Duodenal mucosa (tissue), 2 donors: Measurements from ENCODE around the gene RRM1.

Experiments
- H3K27ac ChIP-seq: one replicate; pipeline ENCODE4 v1.7.0; 2013; ENCODE audit warnings: low read depth, low read length
- H3K27me3 ChIP-seq, 2 donors: one replicate each; pipeline ENCODE4 v1.7.0; 2013; ENCODE audit warnings: low read length in 2 of 2, control low read depth in 1 of 2; ENCODE audit not compliant: insufficient read depth in 2 of 2, control insufficient read depth in 1 of 2
- H3K36me3 ChIP-seq, 2 donors: one replicate each; pipeline ENCODE4 v1.7.0; 2013; ENCODE audit warnings: low read length in 2 of 2, control low read depth in 1 of 2; ENCODE audit not compliant: insufficient read depth in 2 of 2, control insufficient read depth in 1 of 2
- H3K4me1 ChIP-seq, 2 donors: one replicate each; pipeline ENCODE4 v1.7.0; 2013; ENCODE audit warnings: low read length in 2 of 2, control low read depth in 1 of 2; ENCODE audit not compliant: insufficient read depth in 2 of 2, control insufficient read depth in 1 of 2
- H3K4me3 ChIP-seq, 2 donors: one replicate each; pipeline ENCODE4 v1.7.0; 2013; ENCODE audit warnings: low read length in 2 of 2, low read depth in 1 of 2
- H3K9ac ChIP-seq, 2 donors: one replicate each; pipeline ENCODE4 v1.7.0; 2013; ENCODE audit warnings: low read length in 2 of 2, low read depth in 1 of 2
- H3K9me3 ChIP-seq, 2 donors: one replicate each; pipeline ENCODE4 v1.7.0; 2013; ENCODE audit warnings: low read length in 2 of 2, control low read depth in 1 of 2; ENCODE audit not compliant: control insufficient read depth in 1 of 2

RRM1 gene

GRCh38 chr11:4184163-4184916 lies 89.7 kb downstream of the RRM1 start:
- Histone ChIP-seq H3K27ac (no peak overlapping the region), H3K4me1 (peaks cover 0 to 5% of the 10 kb centered on the region in 2 donors), H3K9ac (no peak overlapping the region), H3K27me3 (no peaks in the 10 kb centered on the region), H3K9me3 (no peaks in the 10 kb centered on the region), H3K4me3 (no peak overlapping the region), H3K36me3 (no peaks in the 10 kb centered on the region)

- H3K9me3 ChIP-seq = no peaks in the 10 kb centered on the region
- no peaks in the 10 kb centered on the region for H3K36me3 ChIP-seq
- H3K4me1 ChIP-seq = peaks cover 0 to 5% of the 10 kb centered on the region in 2 donors
- no peak overlapping the region for H3K4me3 ChIP-seq
- no peak overlapping the region for H3K27ac ChIP-seq
- no peak overlapping the region for H3K9ac ChIP-seq
- H3K27me3 ChIP-seq = no peaks in the 10 kb centered on the region
Observed at GRCh38 chr11:4185561-4185960, 91.0 kb downstream of the RRM1 start.

GRCh38 chr11:4186464-4187054 lies 92.0 kb downstream of the RRM1 start:
- Histone ChIP-seq H3K27me3 (no peaks in the 10 kb centered on the region), H3K9ac (no peak overlapping the region), H3K36me3 (no peaks in the 10 kb centered on the region), H3K9me3 (no peaks in the 10 kb centered on the region), H3K4me3 (peak overlapping the region; percentile 66 to 69), H3K27ac (no peak overlapping the region), H3K4me1 (peaks cover 0 to 5% of the 10 kb centered on the region in 2 donors)

GRCh38 chr11:4187055-4187988 lies 92.7 kb downstream of the RRM1 start:
- no peaks in the 10 kb centered on the region for H3K9me3 ChIP-seq
- H3K4me3 ChIP-seq = peak overlapping the region; percentile 66 to 69
- no peaks in the 10 kb centered on the region for H3K27me3 ChIP-seq
- no peak overlapping the region for H3K27ac ChIP-seq
- peaks cover 0 to 5% of the 10 kb centered on the region in 2 donors for H3K4me1 ChIP-seq
- H3K9ac ChIP-seq = peak overlapping the region; percentile 44 to 61
- H3K36me3 ChIP-seq = no peaks in the 10 kb centered on the region
